ENCODE data around the gene ACP2.
"Not testable (repeated sequence)": the region's sequence is repeated elsewhere in the genome, so short reads cannot be mapped to it uniquely, and the experiment has no call there.

ACP2 gene

GRCh38 chr11:47198161-47198560, 50.5 kb downstream of the ACP2 start:
- not testable (repeated sequence) for DNase-seq

- no peak for DNase-seq
These were observed 56.5 kb downstream of the ACP2 start for GRCh38 chr11:47192111-47192510.

GRCh38 chr11:47191137-47191536, 57.5 kb downstream of the ACP2 start:
- not testable (repeated sequence) for DNase-seq
